ENCODE measurements around the gene FERMT3. TPM values are rescaled to one million over a fixed set of nuclear protein-coding genes. Genes with fewer than 3 reads are reported as not detected.

Gene FERMT3
- total and polyA plus RNA-seq, 2 of the 13 experiments (the other 11 are each of a cell fraction or from before 2014, with no cell fraction given) = 0.29 TPM; not detected in 1

DNA sequence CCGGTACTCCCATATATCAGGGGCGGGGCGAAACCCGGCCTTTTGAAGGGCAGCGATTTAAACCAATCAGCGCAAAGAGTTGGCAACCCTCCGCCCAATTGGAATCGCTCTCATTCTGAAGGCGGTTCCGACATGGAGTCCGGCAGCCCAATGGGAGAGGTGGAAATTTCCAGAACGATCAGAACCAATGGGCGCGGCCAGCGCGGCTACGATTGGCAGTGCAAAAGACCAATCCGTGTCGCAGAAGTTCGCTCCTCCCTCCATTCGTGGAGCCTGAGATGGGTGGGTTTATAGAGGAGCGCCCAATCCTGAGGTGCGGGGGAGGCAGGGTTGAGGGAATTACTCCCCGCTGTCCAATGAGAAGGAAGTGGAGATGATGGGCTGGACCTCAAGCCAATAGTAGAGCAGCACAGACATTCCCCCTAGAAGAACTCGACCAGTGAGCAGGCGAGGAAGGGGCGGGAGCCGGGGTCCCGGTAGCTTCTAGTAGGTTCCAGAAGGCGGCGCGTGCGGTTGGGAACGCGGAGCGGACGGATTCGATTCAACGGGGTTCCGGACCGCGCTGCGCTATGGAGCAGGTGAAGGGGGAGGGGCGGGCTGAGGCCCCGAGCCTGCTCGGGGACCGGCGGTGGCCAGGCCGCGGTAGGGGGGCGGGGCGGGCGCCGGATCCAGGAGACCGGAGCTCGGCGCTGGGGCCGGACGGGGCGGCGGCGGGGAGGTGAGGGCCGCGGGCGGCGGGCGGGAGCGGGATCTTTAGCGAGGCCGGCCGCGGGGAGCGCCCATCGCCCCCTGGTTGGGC lies 20.6 kb upstream of the FERMT3 start, which contains the start of gene STIP1 (continued):
- TF ChIP-seq ZIK1 (CRISPR knock-in tag; IDR thresholded peaks at IDR 0.05; ENCODE audit: borderline replicate concordance, low read depth) (0 out of 2 replicates have a peak, but pooled peaks have one; percentile 29), RARG (CRISPR knock-in tag; IDR thresholded peaks at IDR 0.05; ENCODE audit: low read depth) (no peak), ZNF446 (CRISPR knock-in tag; IDR thresholded peaks at IDR 0.05) (no peak), ZNF264 (CRISPR knock-in tag; IDR thresholded peaks at IDR 0.05) (peak; percentile 56; the same call in 1 of the 2 replicates), ZNF3 (CRISPR knock-in tag; IDR thresholded peaks at IDR 0.05) (no peak), ZNF569 (CRISPR knock-in tag; IDR thresholded peaks at IDR 0.05; ENCODE audit: borderline replicate concordance) (no peak), ZNF670 (CRISPR knock-in tag; IDR thresholded peaks at IDR 0.05; ENCODE audit: borderline replicate concordance) (no peak), SCMH1 (CRISPR knock-in tag; IDR thresholded peaks at IDR 0.05; ENCODE audit: borderline replicate concordance) (no peak), MAZ (IDR thresholded peaks at IDR 0.05; ENCODE audit: borderline replicate concordance, low read depth, low read length) (no peak; the same call in 1 of the 2 replicates), MAZ (CRISPR knock-in tag; IDR thresholded peaks at IDR 0.05; ENCODE audit: low read depth) (no peak), KLF6 (CRISPR knock-in tag; IDR thresholded peaks at IDR 0.05) (0 out of 2 replicates have a peak, but pooled peaks have one; percentile 10), DPF2 (CRISPR knock-in tag; IDR thresholded peaks at IDR 0.05; ENCODE audit: borderline replicate concordance, low read depth) (no peak), IKZF4 (CRISPR knock-in tag; IDR thresholded peaks at IDR 0.05; ENCODE audit: borderline replicate concordance, low read depth, not compliant biosample characterization) (no peak), ZNF432 (CRISPR knock-in tag; IDR thresholded peaks at IDR 0.05; ENCODE audit: borderline replicate concordance) (no peak), RFXAP (CRISPR knock-in tag; IDR thresholded peaks at IDR 0.05; ENCODE audit: borderline replicate concordance) (peak; percentile 36), LCORL (IDR thresholded peaks at IDR 0.05) (no peak), LCORL (CRISPR knock-in tag; IDR thresholded peaks at IDR 0.05) (no peak)
- TF ChIP-seq, protein P1, sequence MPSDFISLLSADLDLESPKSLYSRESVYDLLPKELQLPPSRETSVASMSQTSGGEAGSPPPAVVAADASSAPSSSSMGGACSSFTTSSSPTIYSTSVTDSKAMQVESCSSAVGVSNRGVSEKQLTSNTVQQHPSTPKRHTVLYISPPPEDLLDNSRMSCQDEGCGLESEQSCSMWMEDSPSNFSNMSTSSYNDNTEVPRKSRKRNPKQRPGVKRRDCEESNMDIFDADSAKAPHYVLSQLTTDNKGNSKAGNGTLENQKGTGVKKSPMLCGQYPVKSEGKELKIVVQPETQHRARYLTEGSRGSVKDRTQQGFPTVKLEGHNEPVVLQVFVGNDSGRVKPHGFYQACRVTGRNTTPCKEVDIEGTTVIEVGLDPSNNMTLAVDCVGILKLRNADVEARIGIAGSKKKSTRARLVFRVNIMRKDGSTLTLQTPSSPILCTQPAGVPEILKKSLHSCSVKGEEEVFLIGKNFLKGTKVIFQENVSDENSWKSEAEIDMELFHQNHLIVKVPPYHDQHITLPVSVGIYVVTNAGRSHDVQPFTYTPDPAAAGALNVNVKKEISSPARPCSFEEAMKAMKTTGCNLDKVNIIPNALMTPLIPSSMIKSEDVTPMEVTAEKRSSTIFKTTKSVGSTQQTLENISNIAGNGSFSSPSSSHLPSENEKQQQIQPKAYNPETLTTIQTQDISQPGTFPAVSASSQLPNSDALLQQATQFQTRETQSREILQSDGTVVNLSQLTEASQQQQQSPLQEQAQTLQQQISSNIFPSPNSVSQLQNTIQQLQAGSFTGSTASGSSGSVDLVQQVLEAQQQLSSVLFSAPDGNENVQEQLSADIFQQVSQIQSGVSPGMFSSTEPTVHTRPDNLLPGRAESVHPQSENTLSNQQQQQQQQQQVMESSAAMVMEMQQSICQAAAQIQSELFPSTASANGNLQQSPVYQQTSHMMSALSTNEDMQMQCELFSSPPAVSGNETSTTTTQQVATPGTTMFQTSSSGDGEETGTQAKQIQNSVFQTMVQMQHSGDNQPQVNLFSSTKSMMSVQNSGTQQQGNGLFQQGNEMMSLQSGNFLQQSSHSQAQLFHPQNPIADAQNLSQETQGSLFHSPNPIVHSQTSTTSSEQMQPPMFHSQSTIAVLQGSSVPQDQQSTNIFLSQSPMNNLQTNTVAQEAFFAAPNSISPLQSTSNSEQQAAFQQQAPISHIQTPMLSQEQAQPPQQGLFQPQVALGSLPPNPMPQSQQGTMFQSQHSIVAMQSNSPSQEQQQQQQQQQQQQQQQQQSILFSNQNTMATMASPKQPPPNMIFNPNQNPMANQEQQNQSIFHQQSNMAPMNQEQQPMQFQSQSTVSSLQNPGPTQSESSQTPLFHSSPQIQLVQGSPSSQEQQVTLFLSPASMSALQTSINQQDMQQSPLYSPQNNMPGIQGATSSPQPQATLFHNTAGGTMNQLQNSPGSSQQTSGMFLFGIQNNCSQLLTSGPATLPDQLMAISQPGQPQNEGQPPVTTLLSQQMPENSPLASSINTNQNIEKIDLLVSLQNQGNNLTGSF (CRISPR knock-in tag; IDR thresholded peaks at IDR 0.05) = 0 out of 2 replicates have a peak, but pooled peaks have one; percentile 51
- TF ChIP-seq, protein P2, sequence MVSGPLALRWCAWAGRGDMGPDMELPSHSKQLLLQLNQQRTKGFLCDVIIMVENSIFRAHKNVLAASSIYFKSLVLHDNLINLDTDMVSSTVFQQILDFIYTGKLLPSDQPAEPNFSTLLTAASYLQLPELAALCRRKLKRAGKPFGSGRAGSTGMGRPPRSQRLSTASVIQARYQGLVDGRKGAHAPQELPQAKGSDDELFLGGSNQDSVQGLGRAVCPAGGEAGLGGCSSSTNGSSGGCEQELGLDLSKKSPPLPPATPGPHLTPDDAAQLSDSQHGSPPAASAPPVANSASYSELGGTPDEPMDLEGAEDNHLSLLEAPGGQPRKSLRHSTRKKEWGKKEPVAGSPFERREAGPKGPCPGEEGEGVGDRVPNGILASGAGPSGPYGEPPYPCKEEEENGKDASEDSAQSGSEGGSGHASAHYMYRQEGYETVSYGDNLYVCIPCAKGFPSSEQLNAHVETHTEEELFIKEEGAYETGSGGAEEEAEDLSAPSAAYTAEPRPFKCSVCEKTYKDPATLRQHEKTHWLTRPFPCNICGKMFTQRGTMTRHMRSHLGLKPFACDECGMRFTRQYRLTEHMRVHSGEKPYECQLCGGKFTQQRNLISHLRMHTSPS (CRISPR knock-in tag; IDR thresholded peaks at IDR 0.05; ENCODE audit: low read depth) = no peak
- TF ChIP-seq, protein P3, sequence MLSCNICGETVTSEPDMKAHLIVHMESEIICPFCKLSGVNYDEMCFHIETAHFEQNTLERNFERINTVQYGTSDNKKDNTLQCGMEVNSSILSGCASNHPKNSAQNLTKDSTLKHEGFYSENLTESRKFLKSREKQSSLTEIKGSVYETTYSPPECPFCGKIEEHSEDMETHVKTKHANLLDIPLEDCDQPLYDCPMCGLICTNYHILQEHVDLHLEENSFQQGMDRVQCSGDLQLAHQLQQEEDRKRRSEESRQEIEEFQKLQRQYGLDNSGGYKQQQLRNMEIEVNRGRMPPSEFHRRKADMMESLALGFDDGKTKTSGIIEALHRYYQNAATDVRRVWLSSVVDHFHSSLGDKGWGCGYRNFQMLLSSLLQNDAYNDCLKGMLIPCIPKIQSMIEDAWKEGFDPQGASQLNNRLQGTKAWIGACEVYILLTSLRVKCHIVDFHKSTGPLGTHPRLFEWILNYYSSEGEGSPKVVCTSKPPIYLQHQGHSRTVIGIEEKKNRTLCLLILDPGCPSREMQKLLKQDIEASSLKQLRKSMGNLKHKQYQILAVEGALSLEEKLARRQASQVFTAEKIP (CRISPR knock-in tag; IDR thresholded peaks at IDR 0.05; ENCODE audit: borderline replicate concordance) = no peak
